ENCODE data around the gene GFY. TPM values are rescaled to one million over a fixed set of nuclear protein-coding genes. Genes with fewer than 3 reads are reported as not detected.

The GFY gene
- total and polyA plus RNA-seq, 2 experiments from 2014 or later = 1.2 TPM; not detected in 1

GRCh38 chr19:49465371-49465770, 40.2 kb downstream of the GFY start (continued):
- TF ChIP-seq EZH2phosphoT487 (IDR thresholded peaks at IDR 0.05; ENCODE audit: unreplicated experiment) (no peak), ZNF331 (CRISPR knock-in tag; IDR thresholded peaks at IDR 0.05; ENCODE audit: low read depth) (no peak), REST (IDR thresholded peaks at IDR 0.05; ENCODE audit: unreplicated experiment) (no peak), ETS1 (IDR thresholded peaks at IDR 0.05) (no peak), CTCF (conservative IDR thresholded peaks at IDR 0.05; ENCODE audit: low read depth in 2 of 2) (no peak)

- ATAC-seq (peak; percentile 23), DNase-seq (ENCODE audit: low spot score) (no peak)
- TF ChIP-seq STAT1 (IDR thresholded peaks at IDR 0.05; ENCODE audit: unreplicated experiment) (no peak), NANOG (IDR thresholded peaks at IDR 0.05; ENCODE audit: borderline replicate concordance) (no peak), ZNF114 (CRISPR knock-in tag; IDR thresholded peaks at IDR 0.05) (no peak), ZNF462 (CRISPR knock-in tag; IDR thresholded peaks at IDR 0.05) (no peak), JUNB (IDR thresholded peaks at IDR 0.05; ENCODE audit: unreplicated experiment) (no peak), CREB1 (CRISPR knock-in tag; IDR thresholded peaks at IDR 0.05; ENCODE audit: low read depth) (no peak)
Measured at GRCh38 chr19:49468199-49468598, 43.0 kb downstream of the GFY start.

More at GRCh38 chr19:49468199-49468598, 43.0 kb downstream of the GFY start:
- Histone ChIP-seq H3K36me3 (ENCODE audit: insufficient read depth) (no peaks in the 10 kb centered on the region), H4K20me1 (replicated peaks; ENCODE audit: insufficient read depth) (no peaks in the 10 kb centered on the region; the same call in 1 of the 2 replicates), H3K27me3 (ENCODE audit: insufficient read depth) (no peaks in the 10 kb centered on the region), H3K79me2 (replicated peaks; ENCODE audit: insufficient read depth) (no peaks in the 10 kb centered on the region), H2AFZ (no peak overlapping the region), H3K4me1 (ENCODE audit: insufficient read depth) (peaks cover 9% of the 10 kb centered on the region; the same call in 1 of the 2 replicates), H3K4me2 (peak overlapping the region; percentile 1; the same call in 1 of the 2 replicates), H3K9me2 (ENCODE audit: insufficient read depth) (no peaks in the 10 kb centered on the region), H3K27ac (ENCODE audit: low read depth) (no peak overlapping the region), H3F3A (replicated peaks; ENCODE audit: low read depth) (0 out of 2 replicates have a peak, but pooled peaks cover 12% of the 10 kb centered on the region), H3K4me3 (no peak overlapping the region)
- Mint-ChIP-seq H3K4me3 (no peak overlapping the region), H3K4me1 (peaks cover 6% of the 10 kb centered on the region), H3K27ac (no peak overlapping the region), H3K36me3 (ENCODE audit: low read depth) (peaks cover 30% of the 10 kb centered on the region), H3K27me3 (ENCODE audit: insufficient read depth, low read depth, poor library complexity) (peaks cover 21% of the 10 kb centered on the region), H3K9me3 (no peaks in the 10 kb centered on the region)
